SK-N-SH (cell line): Measurements from ENCODE around the gene CCND1.

Experiments used
- CHD2 ChIP-seq: fragments of 150-350 bp; IDR thresholded peaks from 2 replicates; pipeline ENCODE4 v1.6.1; 2018; ENCODE audit warnings: low read length; ENCODE audit not compliant: partially characterized antibody
- EP300 ChIP-seq, 2 experiments: IDR thresholded peaks; 2 replicates each; pipeline versions ENCODE4 v1.4.0 to v1.6.1; 2012; ENCODE audit warnings: borderline replicate concordance in 1 of 2, low read depth in 1 of 2, low read length in 1 of 2
- EZH2phosphoT487 ChIP-seq: fragments of 200-600 bp; sonication (generic); IDR thresholded peaks from 2 replicates; pipeline ENCODE4 v1.6.1; 2017; ENCODE audit warnings: low read depth, mixed run types, mild to moderate bottlenecking, antibody characterized with exemption, moderate library complexity, borderline replicate concordance
- FOXJ3 ChIP-seq: sonication (generic); formaldehyde crosslinking; IDR thresholded peaks from 2 replicates; pipeline ENCODE4 v1.5.1; 2020; ENCODE audit warnings: mild to moderate bottlenecking, missing genetic modification reagents
- JUND ChIP-seq: IDR thresholded peaks from 2 replicates; pipeline ENCODE4 v1.4.0; 2012
- RAD21 ChIP-seq: IDR thresholded peaks from 2 replicates; pipeline ENCODE4 v1.6.1; 2012; ENCODE audit warnings: mild to moderate bottlenecking, low read length
- RXRA ChIP-seq: IDR thresholded peaks from 2 replicates; pipeline ENCODE4 v1.4.0; 2012; ENCODE audit warnings: low read depth, mild to moderate bottlenecking, borderline replicate concordance
- TCF12 ChIP-seq: IDR thresholded peaks from 2 replicates; pipeline ENCODE4 v1.4.0; 2012
- TEAD4 ChIP-seq: IDR thresholded peaks from 2 replicates; pipeline ENCODE4 v1.4.0; 2012; ENCODE audit warnings: mild to moderate bottlenecking, borderline replicate concordance; ENCODE audit not compliant: insufficient read depth
- TF ChIP-seq, protein P1 (sequence below): fragments of 200-600 bp; sonication (generic); IDR thresholded peaks from 2 replicates; pipeline ENCODE4 v1.6.1; 2017; ENCODE audit warnings: antibody characterized with exemption, mild to moderate bottlenecking, moderate library complexity
- TF ChIP-seq, protein P2 (sequence below): IDR thresholded peaks from 2 replicates; pipeline ENCODE4 v1.4.0; 2012; ENCODE audit warnings: low read depth
- TF ChIP-seq, protein P3 (sequence below): IDR thresholded peaks from 2 replicates; pipeline ENCODE4 v1.4.0; 2012; ENCODE audit warnings: low read depth, borderline replicate concordance

DNA sequence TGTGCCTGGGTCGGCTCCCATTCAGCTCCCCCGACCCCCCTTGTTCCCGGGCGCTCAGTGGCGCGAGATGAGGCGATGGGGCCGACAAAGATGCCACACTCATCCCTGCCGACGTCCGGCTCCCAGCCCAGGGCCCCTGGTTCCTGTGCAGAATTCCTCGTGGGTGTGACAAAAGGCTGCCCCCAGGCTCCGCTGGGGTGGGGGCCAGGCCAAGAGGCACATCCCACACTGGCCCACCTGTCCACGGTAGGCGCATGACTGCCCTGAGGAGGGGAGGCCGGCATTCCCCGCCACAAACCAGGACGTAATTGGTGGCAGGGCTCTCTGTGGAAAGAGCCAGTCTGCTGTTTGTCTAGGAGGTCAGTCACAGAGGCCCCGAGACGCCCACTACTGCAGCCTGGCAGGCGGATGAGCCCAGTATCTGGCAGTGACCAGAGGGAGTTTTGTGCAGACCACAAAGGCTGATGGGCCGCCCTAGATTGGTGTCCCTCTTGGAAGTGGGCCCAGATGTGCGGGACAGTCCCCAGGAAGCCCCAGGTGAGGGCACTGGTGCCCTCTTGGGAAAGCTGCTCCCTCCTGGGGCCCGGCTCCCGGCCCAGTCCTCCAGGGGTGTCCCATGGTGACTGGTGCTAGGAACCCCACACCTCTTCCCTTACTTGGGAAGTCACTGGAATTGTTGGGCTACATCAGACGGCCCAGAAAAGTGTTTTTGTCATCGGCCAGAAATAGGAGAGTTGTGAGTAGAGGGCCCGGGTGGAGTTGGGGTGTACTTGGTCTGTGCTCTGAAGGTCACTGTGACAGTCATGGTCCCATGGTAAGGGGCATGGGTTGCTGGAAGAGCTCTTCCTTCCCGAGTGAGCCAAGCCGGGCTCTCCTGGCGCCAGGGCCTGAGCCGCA is 5.8 kb downstream of the CCND1 start:
- no peak for TF ChIP-seq RXRA
- TF ChIP-seq, protein P1, sequence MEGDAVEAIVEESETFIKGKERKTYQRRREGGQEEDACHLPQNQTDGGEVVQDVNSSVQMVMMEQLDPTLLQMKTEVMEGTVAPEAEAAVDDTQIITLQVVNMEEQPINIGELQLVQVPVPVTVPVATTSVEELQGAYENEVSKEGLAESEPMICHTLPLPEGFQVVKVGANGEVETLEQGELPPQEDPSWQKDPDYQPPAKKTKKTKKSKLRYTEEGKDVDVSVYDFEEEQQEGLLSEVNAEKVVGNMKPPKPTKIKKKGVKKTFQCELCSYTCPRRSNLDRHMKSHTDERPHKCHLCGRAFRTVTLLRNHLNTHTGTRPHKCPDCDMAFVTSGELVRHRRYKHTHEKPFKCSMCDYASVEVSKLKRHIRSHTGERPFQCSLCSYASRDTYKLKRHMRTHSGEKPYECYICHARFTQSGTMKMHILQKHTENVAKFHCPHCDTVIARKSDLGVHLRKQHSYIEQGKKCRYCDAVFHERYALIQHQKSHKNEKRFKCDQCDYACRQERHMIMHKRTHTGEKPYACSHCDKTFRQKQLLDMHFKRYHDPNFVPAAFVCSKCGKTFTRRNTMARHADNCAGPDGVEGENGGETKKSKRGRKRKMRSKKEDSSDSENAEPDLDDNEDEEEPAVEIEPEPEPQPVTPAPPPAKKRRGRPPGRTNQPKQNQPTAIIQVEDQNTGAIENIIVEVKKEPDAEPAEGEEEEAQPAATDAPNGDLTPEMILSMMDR, result no peak
- no peak for TF ChIP-seq TCF12
- no peak for TF ChIP-seq JUND
- no peak for TF ChIP-seq FOXJ3 (CRISPR knock-in tag)
- no peak for TF ChIP-seq EP300 (IDR thresholded peaks at IDR 0.05; ENCODE audit: borderline replicate concordance in 1 of 2, low read depth in 1 of 2, low read length in 1 of 2)
- no peak for TF ChIP-seq RAD21
- no peak for TF ChIP-seq CHD2
- TF ChIP-seq, protein P2, sequence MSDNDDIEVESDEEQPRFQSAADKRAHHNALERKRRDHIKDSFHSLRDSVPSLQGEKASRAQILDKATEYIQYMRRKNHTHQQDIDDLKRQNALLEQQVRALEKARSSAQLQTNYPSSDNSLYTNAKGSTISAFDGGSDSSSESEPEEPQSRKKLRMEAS, result no peak
- TF ChIP-seq, protein P3, sequence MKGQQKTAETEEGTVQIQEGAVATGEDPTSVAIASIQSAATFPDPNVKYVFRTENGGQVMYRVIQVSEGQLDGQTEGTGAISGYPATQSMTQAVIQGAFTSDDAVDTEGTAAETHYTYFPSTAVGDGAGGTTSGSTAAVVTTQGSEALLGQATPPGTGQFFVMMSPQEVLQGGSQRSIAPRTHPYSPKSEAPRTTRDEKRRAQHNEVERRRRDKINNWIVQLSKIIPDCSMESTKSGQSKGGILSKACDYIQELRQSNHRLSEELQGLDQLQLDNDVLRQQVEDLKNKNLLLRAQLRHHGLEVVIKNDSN, result no peak
- TF ChIP-seq EZH2phosphoT487, result no peak
- TF ChIP-seq TEAD4, result no peak
